H1 (cell line): ENCODE measurements around the gene SLC24A3. TPM values are rescaled to one million over a fixed set of nuclear protein-coding genes. Genes with fewer than 3 reads are reported as not detected.

Source experiments
- CHD7 ChIP-seq: fragments of 300-600 bp; sonication (generic); IDR thresholded peaks from 2 replicates; pipeline ENCODE4 v1.7.1; 2012; ENCODE audit warnings: low read length, moderate library complexity, mild to moderate bottlenecking, inconsistent platforms; ENCODE audit not compliant: insufficient replicate concordance
- polyA plus RNA-seq, 7 experiments: library from polyadenylated mRNA; depleted of rRNA in 3 of 7; stranded (reverse) in 5 of 7; unstranded in 2 of 7; fragments of >200 nt in 5 of 7; fragments of 200-250 nt in 2 of 7; gene quantifications; 1 replicate in 5 of 7; 2 replicates in 1 of 7; 4 replicates in 1 of 7; pipeline versions ENCODE4 v1.2.1 to v1.2.3, GENCODE V29; 2011 to 2013; ENCODE audit warnings: missing spikeins in 2 of 7, mixed read lengths in 2 of 7
- total RNA-seq: library from RNA; stranded (reverse); fragmentation: NEBNext Ultra II Directional; extraction: Animal tissue kit (Norgen Biotek cat#: 25700); gene quantifications from 2 replicates; pipeline ENCODE4 v1.2.1, GENCODE V29; 2021

The SLC24A3 gene
- total and polyA plus RNA-seq, 2 of the 8 experiments (the other 6 are each of a cell fraction or from before 2014, with no cell fraction given) = 4.5 to 6.3 TPM

- TF ChIP-seq CHD7 = no peak
Observed at GRCh38 chr20:19493794-19494495, 281.5 kb downstream of the SLC24A3 start (continued).
